CD4-positive, alpha-beta T cell treated with Interleukin-12 subunit alpha and Interleukin-12 subunit beta, for 1 hour (primary cell): Measurements from ENCODE around the gene FGD3.

ENCODE experiments used
- DNase-seq: peaks from one replicate; pipeline ENCODE4 v3.0.0-alpha.2; 2020

Gene FGD3

GRCh38 chr9:93081081-93081529 is 133.8 kb downstream of the FGD3 start:
- no peak for DNase-seq

GRCh38 chr9:93081931-93082330 is 134.6 kb downstream of the FGD3 start:
- no peak for DNase-seq

GRCh38 chr9:93082841-93083411 is 135.6 kb downstream of the FGD3 start:
- DNase-seq: no peak

GRCh38 chr9:93083592-93084470 is 136.5 kb downstream of the FGD3 start:
- DNase-seq: no peak

GRCh38 chr9:93084471-93084881 is 137.2 kb downstream of the FGD3 start:
- DNase-seq: no peak

GRCh38 chr9:93085676-93086075 is 138.4 kb downstream of the FGD3 start:
- no peak for DNase-seq
